NCI-H526 (cell line): ENCODE measurements around the gene AVPR2.

Source experiments
- DNase-seq, 2 experiments: peaks; one replicate each; lab custom pipeline; 2025; lab: John Stamatoyannopoulos, UW

The AVPR2 gene

DNA sequence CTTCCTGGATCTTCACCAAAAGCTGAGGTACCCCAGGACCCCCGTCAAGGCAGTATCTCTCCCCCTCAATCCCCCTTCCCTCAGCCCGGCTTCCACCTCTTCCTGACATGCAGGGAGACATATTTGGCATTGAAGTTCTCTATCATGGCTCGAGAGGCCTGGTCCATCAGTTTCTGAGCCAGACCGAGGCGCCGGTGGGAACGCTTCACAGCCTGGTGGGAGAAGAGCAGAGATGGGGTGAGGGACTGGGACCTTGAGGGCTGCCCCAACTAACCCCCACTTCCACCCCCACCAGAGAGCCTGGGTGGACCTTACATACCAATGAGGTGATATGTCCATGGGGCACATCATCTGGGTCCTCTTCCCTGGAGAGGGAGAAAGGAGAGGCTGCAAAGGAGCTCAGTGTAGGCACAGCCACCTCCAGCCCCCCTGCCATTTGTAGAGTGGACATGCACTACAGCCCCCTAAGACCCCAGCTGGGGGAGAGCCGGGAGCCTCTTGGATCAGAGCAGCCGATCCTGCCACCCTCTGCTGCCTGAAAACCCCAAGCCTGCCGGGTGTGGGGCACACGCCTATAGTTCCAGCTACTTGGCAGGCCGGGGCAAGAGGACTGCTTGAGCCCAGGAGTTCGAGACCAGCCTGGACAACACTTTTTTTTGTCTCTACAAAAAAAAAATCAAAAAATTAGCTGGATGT is 27.9 kb downstream of the AVPR2 start:
- DNase-seq = no peak

DNA sequence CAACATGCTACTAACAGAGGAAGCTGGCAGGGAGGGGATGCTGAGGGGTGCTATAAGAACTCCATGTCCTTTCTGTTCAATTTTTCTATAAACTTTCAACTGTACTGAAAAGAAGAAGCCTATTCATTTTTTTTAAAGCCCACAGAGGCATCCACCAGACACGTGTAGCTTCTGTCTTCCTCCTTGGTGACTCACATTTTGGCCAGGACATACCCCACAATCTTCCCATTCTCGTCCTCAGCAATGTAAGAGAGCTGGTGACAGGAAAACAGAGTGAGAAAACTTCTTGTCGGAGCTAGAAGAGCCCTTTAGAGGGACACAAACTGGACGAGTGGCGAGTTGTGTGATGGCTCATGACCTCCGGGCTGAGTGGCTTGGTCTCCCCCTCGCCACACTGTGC is 29.3 kb downstream of the AVPR2 start:
- DNase-seq = no peak

DNA sequence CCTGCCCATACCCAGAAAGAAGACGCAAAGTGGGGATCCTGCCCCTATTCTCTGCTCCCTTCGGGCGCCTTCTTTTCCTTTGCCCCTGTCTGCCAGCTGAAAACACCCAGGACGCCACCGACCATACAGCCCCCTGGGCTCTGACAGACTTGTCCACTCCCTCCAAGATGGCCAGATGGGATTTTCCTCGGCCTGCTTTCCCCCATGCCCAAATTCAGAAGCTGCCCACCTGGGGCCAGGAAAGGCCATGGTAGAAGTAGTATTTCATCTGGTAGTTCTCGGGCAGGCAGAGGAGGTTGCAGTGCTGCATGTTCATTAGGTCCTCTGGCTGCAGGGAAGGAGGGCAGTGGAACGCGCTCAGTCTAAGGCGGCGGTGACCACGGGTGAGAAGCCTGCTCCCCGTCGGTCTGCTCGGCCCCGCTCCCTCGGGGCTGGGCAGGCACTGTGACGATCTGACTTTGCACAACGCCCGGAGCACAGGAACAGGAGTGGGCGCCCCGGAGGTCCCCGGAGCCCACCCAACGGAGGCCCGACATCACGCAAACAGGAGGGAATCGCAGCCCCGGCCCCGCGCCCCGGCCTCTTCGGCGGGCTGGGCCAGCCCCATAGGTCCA is 29.8 kb downstream of the AVPR2 start:
- DNase-seq = no peak

DNA sequence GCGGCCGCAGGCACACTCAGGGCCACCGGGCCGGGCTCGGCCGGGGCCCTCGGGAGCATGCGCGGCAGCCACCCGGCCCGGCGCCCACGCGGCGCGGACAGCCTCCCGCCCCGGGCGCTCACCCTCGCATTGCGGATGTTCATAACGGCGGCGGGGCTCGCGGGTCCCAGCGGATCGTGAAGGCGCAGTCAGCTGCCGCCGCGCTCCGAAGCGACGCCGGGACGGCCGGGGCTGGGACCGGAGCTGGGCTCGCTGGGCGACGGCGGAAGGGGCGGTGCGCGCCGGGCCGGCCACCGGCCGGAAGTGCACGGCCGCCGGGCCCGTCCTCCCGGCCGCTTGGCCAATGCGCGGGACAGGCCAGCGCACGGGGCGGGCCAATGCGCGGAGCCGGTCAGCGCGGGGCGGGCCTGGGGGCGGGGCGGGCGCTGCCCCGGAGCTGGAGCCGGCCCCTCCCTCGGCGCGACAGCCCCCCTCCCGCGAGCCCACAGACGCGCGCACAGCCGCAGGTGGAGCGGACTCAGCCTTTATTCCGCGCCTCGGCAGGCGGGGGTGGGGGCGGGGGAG is 30.4 kb downstream of the AVPR2 start, which contains the start of gene NAA10:
NAA10 (minus strand) TSS at position 276 of the 564 bp plus-strand sequence; CDS start at position 143, 133 bp downstream.
- peak in 1 of 2 experiments; percentile 91 for DNase-seq

DNA sequence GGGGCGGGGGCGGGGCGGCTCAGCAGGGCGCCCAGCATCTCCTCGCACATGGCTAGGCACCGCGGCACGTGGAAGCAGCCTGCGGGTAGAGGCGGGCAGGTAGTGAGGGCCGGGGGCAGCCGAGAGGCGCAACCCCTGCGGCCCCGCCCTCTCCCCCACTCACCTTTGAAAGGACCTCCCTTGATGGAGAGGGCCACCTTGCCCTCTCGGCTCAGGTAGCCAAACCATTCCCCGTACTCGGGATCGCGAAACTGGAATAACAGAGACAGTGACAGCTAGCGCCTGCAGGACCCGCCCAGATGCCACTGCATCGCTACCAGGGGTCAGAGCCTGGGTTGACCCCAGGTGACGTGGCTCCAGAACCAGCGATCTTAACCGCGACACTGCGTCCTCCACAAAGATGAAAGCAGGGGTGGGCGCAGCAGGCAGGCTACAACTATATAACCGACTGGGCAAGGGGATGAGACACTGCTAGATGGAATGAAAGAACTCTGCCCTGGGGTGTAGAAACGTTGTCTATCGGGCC is 30.9 kb downstream of the AVPR2 start:
- DNase-seq = no peak

DNA sequence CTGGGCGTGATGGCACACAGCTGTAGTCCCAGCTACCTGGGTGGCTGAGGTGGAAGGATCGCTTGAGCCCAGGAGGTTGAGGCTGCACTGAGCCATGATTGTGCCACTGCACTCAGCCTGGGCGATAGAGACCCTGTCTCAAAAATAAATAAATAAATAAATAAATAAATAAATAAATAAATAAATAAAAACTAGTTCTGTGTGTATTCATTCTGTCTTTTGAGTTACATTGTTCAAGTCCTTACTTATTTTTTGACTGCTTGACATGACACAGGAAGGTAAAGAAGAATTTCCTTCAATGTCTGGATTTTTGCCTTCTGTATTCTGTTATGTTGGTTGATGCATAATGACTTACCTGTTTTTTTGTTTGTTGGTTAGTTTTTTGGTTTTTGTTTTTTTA is 32.6 kb downstream of the AVPR2 start:
- DNase-seq = no peak

DNA sequence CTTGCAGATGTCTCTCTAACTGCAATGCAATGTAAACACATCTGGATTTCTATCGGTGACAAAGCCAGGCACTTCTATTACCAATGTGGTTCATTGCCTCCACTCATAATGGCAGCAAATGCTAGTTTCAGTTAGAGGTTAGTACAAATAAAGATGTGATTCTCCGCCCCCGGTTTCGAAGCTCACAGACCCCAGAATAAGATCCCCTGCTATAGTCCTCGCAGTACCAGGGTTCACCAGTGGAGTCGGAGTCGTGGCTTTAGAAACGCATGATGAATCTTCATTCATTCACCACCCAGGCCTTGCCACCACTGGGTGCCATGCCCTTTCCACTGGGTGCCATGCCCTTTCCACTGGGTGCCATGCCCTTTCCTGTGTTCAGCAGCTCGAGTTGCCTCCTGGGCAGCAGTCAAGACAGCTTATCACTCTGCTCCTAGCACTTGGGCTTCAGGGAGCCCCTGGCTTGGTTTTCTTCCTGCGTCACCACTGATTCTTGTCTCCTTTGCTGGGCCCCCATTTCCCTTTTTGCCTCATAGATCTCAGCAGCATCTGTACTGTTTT is 33.8 kb downstream of the AVPR2 start:
- no peak for DNase-seq

DNA sequence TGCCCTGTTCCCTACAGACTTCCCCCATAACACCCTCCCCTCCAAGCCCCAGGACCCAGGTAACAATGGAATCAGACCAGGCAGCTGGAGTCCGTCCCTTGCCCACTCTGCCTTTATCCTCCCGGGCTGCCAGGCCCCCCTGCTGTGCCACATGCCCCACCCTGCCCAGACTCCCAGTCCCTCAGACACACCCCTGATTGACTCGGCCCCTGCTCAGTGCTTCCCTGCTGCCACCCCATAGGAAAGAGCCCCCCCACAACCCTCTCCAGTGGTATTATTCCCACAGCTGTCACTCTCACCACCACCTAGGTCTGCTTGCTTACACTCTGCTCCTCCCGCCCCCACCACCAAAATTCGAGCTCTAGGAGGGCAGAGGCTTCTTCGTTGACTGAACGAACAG is 35.1 kb downstream of the AVPR2 start:
- no peak for DNase-seq

DNA sequence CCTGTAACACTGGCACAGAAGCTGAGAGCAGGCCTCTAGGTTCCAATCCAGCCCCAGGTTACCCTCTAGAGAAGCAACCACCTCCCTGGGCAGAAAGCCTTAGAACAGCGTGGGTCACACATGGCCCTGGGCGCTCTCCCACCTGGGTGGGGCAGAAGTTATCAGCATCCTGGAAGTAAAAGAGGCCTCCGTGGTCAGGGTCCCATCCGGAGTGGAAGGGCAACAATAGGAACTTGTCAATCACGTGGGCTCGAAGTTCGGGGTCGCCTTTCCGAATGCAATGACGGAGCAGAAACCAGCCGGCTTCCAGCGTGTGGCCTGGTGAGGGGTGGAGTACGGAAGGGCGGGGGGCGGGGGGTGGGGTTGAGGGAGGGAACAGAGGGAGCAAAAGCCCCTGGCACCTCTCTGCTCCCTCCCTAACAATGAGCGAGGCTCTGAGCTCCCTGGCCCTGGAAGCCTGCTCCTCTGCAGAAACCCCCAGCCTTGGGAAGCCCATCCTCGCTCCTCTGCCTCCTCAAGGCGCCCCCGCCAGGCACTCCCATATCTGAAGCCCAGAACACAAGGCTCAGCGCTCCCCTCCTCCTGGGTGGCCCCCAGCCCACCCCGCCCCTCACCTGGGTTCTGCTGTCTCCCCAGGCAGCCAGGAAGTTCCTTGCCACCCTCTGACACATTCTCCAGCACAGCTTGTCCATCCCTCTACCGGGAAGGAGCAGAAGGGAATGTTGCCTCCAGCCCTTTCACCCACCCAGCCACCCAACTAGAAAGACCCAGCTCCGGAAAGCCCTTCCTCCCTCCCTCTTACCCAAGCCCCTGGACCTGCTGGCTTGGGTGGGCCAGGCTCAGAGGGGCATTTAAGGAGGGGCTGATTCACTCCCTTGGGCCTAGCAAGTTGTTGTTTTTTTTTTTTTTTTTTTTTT is 37.1 kb downstream of the AVPR2 start:
- DNase-seq = no peak

DNA sequence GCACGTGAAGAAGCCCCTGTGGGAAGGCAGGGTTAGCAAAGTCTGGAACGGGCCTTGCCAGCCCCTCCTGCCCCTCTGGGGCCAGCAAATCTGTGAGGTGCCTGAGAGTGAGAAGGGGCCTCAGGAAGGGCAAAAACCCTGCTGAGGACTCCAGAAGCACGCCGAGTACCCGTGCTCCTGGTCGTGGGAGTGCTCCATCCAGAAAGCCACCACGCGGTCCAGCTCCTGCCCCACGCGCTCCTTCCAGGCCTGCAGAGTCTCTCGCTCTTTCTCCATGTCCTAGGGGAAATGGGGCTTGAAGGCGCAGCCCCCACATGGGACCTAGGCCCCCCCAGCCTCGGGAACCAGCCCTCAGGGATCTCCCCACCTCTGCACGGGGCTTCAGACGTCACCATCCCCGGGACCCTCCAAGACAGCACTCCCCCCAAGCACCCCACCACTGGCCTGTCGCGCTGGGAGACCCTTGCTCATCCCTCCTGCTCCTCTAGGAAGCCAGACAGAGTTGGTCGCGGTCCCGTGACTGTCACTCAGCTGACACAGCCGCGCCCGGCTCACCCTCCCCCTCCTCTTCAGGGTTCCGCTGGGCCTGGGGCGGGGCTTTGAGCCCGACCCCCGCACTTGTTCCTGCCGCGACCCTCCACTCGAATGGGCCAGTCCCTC is 39.8 kb downstream of the AVPR2 start, which contains the start of gene RENBP:
RENBP (minus strand) TSS at position 504 of the 660 bp plus-strand sequence; CDS start at position 471, 33 bp downstream.
- DNase-seq = peak in 1 of 2 experiments; percentile 46

DNA sequence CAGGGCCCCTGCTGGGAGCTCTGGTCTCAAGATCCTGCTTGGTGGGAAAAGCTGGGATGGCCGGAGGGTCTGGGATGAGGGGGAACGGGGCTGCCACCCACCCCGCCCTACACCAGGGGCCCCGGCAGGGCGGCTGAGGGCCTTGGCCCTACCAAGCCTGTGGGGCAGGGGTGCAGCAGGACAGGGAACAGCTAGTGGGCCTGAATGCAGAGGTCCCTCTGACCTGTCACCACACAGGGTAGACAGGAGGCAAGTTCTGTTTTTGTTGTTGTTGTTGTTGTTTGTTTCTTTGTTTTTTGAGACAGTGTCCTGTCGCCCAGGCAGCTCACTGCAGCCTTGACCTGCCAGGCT is 40.3 kb downstream of the AVPR2 start:
- no peak for DNase-seq

DNA sequence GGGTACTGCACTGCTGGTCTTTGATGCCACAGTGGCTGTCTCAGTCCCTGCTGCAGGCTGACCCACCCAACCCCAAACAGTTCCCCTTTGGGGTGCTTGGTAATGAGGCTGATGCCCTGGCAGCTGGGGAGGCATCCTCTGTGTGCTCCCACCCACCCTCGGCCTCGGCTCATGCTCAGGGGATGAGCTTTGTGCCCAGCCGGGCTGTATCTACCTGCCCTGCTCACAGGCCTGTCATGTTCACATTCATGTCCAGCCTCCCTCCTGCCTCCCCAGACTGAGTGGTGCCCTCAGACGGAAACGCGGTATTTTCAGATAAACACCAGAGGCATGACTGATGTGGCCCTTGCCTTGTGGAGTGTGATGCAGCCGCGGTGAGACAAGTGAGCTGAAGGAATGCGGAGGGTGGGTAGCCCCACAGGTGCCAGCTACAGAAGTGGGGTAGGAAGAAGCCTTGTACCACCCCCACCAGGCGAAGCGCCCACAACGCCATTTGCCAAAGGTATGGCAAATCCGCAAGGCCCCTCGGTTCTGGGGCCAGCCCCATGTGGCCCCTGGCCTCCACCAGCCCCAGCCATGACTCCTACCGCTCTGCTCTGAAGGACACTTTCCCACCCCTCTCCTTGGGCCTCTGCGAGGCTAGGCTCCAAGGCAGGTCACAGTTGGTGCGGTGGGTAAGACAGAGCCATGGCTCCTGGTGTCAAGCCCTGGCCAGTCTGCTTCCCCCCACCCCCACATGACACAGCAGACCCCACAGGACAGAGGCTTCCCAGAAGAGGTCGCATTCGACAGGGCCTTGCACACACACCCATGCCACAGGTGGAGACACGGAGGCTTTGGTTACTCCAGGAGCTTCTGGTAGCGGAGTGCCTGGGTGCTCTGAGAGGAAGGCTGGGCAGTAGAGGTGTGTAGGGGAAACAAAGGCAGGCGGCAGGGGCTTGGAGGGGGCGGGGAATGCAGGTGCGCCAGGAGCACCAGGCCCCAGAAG is 41.8 kb downstream of the AVPR2 start:
- no peak for DNase-seq

DNA sequence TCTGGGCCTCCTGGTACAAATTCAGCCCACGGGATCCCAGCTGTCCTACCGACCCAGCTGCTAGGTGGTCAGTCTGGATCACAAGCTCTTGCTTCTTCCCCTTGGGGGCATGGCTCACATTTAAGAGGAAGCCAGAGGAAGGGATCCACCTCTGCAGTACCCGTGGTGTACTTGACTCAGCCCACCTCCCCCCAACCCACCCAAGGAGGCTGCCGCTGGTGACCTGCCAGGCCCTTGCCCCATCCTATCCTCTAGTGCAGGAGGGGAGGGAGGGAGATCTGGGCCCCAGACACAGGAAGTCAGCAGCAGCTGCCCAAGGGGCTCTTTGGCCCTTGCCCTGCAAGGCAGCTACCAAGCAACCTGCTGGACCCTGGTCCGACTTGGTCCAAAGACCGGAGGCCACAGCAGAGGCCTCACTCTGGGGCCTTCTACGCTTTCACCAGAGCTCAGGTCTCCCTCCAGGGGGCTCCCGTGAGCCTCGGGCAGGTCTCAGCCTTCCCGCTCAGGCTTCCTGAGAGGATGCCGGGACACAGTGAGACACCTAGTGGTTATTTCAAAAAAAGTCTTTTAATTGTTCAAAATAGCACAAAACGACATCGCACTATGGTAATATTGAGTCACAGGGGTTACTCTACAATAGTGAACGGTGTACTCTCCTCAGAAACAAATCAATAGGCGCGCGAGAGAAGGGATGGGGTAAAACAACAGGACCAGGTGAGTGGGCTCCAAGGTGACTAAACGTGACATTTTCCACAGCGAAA is 42.7 kb downstream of the AVPR2 start:
- peak; percentile 39 to 79 for DNase-seq

DNA sequence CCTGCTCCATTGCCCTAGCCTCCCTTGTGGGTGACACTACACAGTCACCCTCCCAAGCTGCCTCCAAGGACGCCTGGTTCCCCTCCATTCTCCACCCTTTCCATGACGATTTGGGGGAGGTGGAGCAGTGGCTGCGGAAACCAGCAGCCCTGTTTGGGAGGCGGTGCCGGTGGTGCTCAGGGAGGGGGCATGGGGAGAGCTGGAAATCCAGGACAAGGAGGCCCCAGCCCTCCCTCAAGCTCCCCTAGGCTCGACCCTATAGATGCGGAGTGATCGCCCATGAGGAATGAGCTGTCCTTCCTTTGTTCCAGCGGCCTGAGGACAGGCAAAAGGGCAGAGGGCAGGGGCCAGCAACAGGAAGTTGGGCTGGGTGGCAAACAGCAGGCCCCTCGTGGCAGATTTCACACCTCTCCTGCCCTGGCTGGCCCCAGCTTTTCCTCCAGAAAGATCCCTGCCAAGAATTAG is 43.6 kb downstream of the AVPR2 start:
- no peak for DNase-seq

DNA sequence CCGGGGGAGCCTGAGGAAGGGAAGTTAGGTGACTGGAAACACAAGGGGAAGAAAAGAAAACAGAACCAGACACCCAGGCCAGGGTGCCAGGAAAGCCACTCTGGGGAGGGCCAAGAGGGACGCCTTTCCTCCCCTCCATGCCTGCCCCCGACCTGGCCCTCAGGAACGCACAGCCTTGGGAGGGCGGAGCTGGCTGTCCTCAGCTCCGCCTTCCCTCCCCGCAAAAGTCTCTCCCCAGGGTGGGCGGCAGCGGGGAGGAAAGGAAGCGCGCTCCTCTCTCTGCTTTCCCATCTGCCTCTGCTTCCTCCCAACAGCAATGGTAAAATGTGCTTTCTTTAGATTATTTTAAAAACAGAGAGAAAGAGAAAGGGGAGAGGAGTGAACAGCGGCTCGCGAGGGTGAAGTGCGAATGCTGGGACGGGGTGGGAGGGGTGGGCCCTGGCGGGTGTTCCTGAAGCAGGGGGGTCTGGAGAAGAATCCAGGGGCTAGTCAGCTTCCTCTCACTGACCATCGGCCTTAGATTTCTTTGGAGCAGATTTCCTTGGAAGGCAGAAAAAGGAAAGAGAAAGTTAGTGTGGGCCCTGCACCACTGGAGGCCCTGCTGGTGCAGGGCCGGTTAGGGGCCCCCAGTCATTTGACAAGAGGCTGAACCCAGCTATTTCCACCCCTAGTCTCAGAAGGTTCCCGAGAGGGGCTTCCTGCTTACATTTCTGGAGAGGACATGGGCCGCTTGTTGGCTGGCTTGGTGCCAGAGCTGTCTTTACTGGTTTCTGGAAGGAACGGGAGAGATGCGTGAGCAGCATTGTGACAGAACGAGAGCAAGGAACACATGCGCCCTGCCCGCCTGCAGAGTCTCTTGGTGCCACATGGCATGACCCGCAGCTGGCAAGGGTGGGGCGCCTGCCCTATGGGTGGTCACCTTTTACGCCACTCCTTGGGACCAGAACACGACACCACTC is 44.7 kb downstream of the AVPR2 start:
- no peak for DNase-seq

DNA sequence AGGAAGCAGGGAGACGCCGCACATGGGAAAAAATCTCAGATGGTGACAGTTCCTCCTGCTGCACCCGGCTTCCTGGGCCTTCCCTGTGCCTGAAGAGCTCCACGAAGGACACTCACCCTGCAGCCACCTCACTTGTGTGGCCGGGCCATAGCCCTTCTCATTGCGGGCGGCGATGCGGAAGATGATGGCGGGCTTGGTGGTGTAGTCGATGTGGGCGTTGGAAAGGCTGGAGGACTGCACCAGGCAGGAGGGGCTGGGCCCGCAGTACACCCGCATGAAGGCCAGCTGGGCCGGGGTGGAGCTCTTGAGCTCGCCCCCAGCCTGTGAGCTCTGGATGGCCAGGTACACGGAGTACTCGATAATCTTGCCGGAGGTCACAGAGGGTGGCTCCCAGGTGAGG is 45.7 kb downstream of the AVPR2 start:
- DNase-seq = no peak

DNA sequence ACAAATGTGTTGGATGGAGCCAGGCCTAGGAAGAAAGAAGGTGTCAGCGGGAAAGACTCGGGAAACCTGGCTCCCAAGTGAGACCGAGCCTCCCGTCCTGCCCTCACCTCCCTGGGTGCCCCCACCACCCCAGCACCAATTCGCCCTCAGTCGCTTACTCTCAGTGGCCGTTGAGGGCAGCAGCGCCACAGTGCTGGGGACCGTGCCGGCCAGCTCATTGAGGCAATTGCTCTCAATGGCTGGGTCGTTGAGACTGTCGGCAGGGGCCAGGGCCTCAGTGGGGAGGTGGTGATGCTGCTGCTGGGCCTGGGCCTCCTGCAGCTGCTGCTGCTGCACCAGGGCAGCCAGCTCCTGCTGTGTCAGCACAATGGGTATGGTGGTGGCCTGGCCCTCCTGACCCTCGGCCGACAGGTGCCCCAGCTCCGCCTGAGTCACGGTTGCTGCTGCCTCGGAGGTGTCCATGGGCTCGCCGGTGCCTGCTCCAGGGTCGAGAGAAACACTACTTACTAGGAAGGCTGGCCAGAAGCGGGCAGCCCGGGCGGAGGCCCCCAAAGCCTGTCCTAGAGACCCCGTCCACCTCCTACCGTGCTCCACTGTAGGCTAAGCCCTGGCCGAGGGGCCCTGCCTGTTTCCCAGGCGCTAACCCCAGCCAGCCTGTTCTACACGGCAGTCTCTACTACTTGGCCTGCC is 47.4 kb downstream of the AVPR2 start:
- DNase-seq = no peak
